HG03442 (cell line): ENCODE data around the gene FAM200B.

Source experiments
- ATAC-seq: cut with Tn5 transposase; IDR thresholded peaks from one replicate; pipeline ENCODE4 v1.9.1; 2021; ENCODE audit warnings: mild to moderate bottlenecking, moderate library complexity; ENCODE audit not compliant: unreplicated experiment

The FAM200B gene

DNA sequence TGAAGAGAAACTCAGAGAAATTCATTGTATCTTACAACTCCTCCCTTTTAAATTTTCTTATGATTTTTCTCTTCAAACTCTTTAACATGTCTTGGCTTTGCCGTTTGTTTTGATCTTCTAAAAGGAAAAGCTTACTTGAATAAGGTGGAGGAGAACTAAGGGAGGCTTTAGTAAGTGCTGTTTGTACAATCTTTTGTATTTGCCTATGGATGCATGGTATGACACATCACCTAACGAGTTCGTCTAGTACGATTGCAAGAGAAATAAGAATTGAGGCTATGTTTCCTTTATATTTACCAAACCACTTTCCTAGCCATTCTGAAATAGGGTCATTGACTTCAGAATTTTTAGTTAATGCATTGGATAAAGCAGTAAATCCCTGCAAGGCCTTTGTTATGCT is 12.8 kb downstream of the FAM200B start:
- no peak for ATAC-seq

DNA sequence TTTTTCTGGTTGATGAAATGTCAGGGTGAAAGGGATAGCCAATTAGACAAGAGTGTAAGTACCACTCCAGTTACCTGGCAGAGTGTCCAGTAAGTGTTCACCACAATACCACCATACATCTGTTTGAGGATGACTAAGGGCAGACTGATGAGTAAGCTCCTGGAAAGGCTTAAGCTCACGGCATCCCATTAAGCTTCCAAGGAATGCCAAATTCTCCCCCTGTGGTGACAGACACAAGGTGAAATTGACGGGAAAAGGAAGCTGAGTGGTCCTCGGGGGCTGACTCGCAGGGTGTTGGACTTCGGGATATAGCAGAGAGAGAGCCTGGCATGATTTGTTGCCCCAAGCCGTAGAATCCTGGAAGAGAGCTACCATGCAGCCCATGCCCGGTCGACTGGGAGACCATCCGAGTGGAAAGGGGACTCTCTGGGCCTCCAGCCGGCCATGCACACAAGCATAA is 13.6 kb downstream of the FAM200B start:
- no peak for ATAC-seq

DNA sequence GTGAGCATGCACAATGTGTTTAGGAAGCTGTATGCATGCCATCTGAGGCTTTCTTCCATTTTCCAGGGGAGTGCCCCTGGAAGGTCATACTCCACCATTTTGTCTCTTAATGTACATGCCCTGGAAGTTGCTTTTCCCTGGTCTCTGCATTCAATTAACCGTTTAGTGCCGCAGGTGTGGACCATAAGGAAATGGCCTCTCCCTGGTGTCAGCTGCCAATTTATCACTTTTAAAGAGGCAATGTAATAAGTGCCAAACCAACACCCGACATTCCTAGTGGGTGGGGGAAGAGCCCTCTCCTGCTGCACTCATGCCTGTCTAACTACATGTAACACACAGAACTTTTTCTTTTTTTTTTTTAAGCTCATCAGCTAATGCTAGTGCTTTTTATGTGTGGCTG is 14.1 kb downstream of the FAM200B start:
- no peak for ATAC-seq

DNA sequence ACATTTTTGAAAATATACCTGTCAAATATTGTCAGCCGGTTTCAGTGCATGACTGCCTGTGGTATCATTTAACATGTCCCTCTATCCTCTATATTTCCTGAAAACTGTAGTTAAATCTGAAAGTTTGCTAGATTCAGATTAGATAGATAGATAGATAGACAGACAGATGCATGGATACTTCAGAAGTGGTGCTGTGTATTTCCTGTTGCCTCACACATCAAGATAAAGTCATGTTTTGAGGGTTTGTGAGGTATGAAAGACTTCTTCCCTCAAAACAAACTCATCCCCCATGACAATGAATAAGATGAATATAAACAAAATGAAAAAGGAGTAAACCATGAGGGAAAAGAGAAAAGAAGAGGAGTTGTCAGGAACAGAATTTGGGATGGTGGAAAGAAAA is 15.2 kb downstream of the FAM200B start:
- no peak for ATAC-seq

DNA sequence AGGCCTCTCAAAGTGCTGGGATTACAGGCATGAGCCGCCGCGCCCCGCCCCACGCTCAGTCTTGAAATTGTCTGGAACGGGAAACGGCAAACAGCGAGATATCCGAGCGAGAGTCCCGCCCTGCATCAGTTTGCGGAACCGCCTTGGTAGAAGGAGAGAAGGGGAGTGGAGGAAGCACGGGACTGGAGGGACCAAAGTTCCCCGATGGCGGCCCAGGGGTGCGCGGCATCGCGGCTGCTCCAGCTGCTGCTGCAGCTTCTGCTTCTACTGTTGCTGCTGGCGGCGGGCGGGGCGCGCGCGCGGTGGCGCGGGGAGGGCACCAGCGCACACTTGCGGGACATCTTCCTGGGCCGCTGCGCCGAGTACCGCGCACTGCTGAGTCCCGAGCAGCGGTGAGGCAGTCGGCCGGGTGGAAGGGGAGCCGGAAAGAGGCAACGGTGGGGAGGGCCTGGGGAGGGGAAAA is 21.3 kb downstream of the FAM200B start, which contains the start of gene BST1:
TSS of gene BST1 (plus strand) at position 125 of the 463 bp plus-strand sequence. CDS start at position 205, 80 bp downstream.
- peak; percentile 58 for ATAC-seq

DNA sequence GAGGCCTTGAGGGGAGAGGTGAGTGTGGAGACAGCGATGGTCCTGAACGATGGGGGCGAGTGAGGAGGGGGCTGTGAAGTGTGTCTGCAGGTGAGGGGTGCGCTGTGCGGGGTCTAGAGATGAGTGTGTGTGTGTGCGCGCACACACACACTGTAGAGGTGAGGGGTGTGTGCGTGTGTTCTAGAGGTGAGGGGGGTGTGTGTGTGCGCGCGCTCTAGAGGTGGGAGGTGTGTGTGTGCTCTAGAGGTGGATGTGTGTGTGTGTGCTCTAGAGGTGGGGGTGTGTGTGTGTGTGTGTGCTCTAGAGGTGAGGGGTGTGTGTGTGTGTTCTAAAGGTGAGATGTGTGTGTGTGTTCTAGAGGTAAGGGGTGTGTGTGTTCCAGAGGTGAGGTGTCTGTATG is 21.8 kb downstream of the FAM200B start:
- ATAC-seq, result no peak

DNA sequence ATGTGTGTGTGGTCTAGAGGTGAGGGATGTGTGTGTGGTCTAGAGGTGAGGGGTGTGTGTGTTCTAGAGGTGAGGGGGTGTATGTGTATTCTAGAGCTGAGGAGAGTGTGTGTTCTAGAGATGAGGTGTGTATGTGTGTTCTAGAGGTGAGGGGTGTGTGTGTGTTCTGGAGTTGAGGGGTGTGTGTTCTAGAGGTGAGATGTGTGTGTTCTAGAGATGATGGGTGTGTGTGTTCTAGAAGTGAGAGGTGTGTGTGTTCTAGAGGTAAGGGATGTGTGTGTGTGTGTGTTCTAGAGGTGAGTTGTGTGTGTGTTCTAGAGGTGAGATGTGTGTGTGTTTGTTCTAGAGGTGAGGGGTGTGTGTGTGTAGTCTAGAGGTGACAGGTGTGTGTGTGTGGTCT is 22.5 kb downstream of the FAM200B start:
- ATAC-seq, result no peak

DNA sequence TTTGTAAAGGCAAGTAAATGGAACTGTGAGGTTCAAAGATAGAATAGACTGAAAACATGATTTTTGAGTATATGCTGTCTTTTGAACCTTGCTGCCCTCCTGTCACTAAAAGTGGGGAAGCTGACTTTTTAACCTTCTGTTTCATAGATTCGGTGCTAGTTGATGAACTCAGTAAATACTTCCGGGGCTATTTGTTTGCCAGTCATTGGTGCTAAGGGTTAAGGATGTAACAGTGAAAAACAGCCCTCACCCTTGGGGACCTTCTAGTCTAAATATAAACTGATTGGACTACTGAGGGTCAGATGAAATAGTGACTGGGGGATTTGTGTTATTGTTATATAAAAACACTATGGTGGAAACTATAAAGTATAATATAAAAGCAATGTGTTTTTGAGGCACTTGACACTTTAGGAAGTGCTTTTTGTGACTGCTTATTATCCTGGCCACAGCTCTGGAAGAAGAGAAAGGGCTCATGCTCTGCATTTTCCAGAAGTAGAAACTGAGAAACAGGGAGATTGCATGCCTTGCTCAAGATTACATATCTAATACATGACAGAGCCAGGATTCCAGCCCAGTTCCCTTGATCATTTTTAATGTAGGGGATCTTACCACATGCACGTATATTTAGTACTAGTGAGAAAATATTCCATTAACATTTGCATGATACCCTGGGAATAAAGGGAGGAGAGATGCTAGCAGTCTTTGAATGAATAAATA is 25.2 kb downstream of the FAM200B start:
- no peak for ATAC-seq

DNA sequence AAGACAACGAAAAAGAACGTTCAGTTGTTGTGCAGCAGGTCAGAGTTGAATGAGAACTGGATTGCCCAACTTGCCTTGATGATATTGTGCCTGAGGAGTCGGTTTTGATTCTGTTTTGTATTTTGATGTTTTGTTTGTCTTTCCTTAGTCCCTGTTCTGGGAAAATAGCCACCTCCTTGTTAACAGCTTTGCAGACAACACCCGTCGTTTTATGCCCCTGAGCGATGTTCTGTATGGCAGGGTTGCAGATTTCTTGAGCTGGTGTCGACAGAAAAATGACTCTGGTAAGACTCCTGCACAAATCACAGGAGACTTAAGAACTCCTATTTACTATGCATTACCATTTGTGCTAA is 25.7 kb downstream of the FAM200B start:
- no peak for ATAC-seq

DNA sequence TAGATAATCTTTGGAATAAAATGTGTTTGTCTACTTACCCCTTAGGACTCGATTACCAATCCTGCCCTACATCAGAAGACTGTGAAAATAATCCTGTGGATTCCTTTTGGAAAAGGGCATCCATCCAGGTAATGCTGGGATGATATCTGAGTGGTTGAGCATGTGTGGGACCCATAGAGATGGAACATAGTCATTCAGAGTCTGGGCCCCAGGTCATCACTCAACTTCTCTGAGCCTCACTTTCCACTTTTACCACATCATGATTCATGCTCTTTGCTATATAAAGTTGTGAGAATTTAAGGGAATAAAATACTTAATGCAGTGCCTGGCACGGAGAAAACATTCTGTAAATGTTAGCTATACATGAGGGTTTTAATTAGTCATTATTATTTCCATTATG is 30.1 kb downstream of the FAM200B start:
- no peak for ATAC-seq

DNA sequence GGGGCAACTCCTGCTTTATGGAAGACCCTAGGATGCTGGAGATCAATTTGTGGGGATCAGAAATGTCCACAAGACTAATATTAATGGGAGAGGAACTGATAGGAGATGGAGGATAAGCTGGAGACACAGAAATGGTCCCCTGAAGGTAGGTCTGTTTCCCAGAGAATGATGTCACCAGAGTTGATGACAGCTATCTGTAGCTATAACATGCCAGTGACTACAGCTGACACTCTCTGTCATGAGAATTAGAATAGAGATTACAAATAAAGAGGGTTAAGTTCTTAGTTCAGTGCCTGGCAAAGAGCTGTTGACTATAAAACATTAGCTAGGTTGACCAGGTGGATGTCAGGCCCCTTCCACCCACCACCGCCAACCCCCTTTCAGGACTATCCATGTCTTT is 30.6 kb downstream of the FAM200B start:
- ATAC-seq, result no peak

DNA sequence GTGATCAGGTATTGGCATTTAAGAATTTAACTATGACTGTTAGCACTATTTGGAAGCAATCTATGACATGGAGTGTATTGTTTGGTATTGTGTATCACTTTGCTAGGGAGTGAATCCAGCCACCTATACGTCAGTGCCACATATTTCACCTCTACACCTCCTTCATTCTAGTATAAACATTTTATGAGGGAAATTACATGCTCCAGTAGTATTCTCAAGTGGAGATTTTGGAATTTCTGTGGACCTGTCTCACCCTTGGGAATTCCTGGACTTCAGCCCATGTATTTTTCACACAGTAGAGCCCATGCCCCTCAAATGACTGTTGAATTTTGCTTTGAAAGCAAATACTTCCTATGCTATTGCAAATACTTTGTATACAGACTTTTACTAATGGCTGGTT is 32.5 kb downstream of the FAM200B start:
- ATAC-seq, result no peak

DNA sequence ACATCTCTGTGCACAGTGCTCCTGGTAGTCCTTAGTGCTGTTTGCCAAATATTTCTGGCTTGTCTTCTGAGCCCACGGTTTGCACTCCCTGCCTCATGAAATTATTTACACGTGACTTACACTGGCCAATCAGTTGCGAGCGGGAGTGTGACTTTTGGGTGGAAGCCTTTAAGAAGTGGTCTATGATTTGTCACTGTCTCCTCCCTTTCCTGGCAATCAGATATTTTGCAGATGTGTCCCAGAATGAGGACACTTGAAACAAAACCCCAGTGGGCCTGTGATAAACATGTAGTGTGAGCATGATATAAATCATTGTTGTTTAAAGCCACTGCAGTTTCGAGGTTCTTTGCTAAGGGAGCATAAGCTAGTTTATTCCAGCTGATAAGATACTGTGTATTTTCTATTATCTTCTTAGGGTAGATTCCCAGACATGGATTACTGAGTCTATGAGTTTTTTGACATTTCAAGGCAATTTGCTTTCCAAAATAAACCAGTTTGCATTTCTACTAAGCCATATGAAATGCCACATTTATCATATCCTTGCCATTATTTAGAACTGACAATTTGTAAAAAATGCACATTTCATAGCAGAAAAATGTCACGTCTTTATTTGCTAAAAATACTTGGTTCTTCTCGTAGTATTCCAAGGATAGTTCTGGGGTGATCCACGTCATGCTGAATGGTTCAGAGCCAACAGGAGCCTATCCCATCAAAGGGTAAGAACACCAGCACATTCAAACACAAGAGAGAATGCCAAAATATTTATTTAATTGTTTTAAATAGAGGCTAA is 33.2 kb downstream of the FAM200B start:
- no peak for ATAC-seq

DNA sequence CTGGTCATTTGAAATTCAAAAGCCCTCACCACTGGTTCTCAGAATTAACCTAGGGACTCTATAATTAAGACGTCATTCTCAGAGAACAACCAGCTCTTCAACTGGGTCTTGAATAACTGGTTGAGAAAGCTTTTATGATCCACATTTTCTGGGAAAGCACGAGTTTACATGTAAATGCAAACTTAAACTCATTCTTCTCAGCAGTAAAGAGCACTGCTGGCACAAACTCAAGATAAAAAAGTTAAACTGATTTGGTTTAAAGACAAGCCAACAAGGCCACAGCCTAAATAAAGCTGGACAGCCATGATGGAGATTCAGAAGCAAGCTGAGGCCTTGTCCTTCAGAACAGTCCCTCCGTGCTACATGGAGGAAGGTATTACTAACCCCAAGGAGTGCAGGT is 34.5 kb downstream of the FAM200B start:
- no peak for ATAC-seq

DNA sequence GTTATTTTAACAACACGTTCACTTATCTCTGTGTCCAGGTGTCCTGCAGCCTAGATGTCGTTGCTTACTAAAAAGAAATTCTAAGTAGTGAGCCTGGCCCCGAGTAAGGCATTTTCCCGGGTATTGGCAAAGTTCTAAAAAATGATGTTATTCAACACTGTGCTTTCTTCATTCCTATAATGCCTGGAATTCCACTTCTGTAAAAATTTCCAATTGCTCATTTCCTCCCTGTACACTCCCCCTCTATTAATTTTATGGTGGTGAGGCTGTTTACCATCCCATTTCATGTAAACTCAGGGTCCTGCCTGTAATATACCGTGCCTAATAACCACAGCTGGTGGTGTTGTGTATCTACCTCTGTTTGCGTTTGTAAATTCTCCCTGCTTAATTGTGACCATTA is 35.5 kb downstream of the FAM200B start:
- no peak for ATAC-seq

DNA sequence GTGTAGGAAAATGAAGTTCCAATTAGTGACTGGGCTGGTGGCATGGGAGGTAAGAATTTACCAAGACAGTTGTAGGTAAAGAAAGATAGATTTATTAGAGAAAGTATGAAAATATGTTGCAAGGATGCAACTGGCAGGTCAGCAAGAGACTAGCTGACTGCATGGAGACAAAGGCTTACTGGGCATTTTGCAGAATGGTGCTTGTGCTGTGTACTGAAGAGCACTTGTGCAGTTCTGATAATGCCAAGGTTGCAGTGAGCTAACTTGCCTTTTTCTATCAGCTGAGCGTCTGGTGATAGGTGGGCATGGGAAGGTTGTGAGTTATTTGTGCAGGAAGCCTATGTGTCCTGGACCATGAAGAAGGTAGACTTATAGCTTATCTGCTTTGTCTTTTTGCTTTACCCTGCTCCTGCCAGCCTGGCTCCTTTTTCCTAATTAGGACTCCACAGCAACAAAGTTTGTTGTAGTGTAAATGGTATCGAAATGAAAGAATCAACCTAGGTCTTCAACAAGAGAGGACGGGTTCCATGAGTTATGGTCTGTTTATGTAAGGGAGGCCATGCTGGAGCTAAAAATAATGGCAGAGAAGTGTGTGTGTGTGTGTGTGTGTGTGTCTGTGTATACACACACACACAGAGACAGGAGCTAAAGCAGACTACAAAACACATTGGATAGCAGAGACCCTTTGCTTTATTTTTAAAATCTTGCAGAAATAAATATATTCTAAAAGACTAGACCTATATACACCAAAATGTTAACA is 36.2 kb downstream of the FAM200B start:
- ATAC-seq, result no peak

DNA sequence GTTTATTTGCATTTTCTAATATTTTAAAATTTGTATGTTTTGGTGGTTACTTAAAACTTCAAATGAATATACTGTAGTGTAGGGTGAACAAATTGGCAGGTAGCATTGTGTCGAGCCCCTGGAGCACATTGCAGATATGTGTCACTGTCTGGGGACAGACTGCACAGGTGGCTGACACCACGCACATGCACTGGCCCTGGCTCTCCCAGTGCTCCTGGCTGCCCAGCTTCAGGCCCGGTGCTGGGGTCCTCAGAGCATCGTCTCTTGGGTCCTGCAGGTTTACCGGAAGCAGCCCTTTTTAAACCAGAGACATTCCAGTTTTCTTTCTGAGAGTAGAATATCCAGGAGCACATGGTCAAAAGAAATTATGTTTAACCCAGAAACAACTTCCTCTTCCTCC is 36.8 kb downstream of the FAM200B start:
- ATAC-seq, result no peak

DNA sequence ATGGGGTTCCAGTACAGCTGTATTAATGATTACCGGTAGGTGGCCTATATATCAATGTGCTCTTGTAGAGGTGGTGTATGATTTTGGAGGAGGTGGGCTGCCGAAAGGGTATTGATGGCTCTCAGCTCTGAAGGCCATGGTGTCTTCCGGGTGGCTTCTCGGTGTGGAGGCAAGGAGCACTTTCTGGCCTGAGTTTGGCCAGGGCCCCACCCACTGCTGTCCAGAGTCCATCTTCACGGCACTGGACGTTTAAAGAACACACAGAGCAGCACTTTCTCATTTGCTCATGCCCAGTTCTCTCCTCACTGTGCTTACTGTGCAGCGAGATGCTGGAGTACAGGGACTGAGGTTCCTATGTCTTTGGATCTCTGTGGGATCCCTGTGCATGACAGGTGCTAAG is 37.3 kb downstream of the FAM200B start:
- ATAC-seq, result no peak

DNA sequence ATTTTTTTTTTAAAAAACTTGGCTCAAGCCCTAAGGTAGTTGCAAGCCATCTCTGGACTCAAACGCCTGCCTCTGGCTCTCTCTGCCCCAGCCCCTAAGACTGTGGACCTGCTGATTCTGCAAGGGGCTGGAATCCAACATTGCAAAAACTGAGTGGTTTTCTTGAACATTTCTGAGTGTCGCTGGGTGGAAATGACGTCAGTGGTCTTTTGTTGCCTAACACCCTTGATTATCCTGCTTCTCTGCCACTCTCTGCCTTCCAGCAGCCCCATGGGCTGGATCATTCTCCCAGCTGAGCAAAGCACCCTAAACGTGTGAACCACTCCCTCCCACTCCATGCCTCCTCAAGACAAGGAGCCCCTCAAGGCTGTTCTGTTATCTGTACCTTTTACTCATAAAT is 37.9 kb downstream of the FAM200B start:
- ATAC-seq, result no peak

DNA sequence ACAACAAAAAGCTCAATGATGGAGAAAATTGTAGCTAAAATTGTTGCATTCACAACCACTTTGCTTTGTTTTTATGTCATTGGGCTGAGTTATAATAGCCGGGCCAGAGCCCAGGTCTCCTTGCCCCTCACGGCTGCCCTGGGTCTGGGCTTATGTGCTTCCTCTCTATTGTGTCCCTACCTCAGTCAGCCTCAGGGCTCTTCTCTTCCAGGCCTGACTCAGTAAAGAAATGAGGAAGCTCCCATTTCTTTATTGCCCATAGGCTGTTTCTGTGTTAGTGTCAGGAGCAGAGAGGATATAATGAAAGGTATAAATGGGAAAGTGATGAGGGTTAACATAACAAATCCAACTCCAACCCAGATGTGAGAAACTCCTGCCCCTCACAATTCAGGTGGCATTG is 39.2 kb downstream of the FAM200B start:
- no peak for ATAC-seq

DNA sequence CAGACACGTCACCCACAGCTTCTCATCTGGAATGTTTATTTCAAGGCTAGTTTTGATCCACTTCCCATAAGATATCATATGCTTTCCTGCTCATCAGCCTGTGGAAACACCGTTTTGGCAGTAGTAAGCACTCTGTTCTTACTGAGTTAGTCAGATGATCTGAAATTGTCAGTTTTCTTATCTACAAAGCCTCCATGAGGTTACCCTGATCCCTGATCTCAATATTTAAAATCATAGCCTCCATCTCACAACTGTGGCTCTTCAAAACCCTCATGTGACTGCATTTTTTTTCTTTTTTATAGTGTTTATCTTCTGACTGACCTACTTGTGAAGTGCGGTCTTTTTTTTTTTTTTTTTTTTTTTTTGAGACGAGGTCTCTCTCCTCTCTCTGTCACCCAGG is 44.0 kb downstream of the FAM200B start:
- no peak for ATAC-seq
